GM21360 (cell line): ENCODE measurements around the gene BAZ2B.
A peak's percentile ranks its signal among the peaks of the same experiment; 100 is the strongest.
"Not testable (repeated sequence)": the region's sequence is repeated elsewhere in the genome, so short reads cannot be mapped to it uniquely, and the experiment has no call there.

Experiments used
- ATAC-seq: cut with Tn5 transposase; IDR thresholded peaks from one replicate; pipeline ENCODE4 v1.9.1; 2021; ENCODE audit warnings: mild to moderate bottlenecking, moderate library complexity; ENCODE audit not compliant: unreplicated experiment

BAZ2B gene, protein sequence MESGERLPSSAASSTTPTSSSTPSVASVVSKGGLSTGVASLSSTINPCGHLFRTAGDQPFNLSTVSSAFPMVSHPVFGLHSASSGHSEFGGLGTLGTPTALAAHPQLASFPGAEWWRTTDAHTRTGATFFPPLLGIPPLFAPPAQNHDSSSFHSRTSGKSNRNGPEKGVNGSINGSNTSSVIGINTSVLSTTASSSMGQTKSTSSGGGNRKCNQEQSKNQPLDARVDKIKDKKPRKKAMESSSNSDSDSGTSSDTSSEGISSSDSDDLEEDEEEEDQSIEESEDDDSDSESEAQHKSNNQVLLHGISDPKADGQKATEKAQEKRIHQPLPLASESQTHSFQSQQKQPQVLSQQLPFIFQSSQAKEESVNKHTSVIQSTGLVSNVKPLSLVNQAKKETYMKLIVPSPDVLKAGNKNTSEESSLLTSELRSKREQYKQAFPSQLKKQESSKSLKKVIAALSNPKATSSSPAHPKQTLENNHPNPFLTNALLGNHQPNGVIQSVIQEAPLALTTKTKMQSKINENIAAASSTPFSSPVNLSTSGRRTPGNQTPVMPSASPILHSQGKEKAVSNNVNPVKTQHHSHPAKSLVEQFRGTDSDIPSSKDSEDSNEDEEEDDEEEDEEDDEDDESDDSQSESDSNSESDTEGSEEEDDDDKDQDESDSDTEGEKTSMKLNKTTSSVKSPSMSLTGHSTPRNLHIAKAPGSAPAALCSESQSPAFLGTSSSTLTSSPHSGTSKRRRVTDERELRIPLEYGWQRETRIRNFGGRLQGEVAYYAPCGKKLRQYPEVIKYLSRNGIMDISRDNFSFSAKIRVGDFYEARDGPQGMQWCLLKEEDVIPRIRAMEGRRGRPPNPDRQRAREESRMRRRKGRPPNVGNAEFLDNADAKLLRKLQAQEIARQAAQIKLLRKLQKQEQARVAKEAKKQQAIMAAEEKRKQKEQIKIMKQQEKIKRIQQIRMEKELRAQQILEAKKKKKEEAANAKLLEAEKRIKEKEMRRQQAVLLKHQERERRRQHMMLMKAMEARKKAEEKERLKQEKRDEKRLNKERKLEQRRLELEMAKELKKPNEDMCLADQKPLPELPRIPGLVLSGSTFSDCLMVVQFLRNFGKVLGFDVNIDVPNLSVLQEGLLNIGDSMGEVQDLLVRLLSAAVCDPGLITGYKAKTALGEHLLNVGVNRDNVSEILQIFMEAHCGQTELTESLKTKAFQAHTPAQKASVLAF (N-terminal part only)

DNA sequence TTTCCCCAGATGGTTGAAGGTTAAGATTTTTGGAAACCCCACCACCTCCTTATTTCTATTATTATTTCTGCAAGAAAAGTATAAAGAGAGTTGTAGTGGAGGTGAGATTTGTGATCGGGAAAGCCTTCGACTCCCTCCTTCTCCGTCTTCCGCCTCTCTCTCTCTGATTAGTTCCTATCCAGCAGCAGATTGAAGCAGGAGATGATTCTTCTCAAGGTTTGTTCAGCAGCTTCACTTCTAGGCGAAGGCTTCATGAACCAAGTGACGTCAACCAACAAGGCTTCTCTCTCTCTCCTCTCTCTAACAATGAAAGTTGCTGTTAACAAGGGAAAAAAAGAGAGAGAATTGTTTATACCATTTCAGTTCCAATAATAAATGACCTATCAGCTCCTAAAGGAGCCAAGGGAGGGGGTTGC, at the start of gene BAZ2B:
TSS of gene BAZ2B (minus strand) at position 263 of the 416 bp plus-strand sequence. CDS start 137,829 bp downstream, outside the sequence.
- peak; percentile 42 for ATAC-seq

DNA sequence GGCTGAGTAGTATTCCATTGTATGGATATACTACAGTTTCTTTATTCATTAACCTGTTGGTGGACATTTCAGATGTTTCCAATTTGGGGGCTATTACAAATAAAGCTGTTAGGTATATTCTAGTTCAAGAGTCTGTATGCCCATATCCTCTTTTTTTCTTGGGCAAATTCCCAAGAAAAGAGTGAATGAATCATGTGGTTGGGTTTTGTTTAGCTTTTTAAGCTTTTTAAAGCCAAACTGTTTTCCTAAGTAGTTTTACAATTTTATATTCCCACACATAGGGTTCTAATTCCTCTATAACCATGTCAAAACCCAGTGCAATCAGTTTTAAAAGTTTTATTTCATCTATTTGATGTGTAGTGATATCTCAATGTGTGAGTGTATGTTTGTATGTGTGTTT, 44.9 kb upstream of the BAZ2B start:
- no peak for ATAC-seq

DNA sequence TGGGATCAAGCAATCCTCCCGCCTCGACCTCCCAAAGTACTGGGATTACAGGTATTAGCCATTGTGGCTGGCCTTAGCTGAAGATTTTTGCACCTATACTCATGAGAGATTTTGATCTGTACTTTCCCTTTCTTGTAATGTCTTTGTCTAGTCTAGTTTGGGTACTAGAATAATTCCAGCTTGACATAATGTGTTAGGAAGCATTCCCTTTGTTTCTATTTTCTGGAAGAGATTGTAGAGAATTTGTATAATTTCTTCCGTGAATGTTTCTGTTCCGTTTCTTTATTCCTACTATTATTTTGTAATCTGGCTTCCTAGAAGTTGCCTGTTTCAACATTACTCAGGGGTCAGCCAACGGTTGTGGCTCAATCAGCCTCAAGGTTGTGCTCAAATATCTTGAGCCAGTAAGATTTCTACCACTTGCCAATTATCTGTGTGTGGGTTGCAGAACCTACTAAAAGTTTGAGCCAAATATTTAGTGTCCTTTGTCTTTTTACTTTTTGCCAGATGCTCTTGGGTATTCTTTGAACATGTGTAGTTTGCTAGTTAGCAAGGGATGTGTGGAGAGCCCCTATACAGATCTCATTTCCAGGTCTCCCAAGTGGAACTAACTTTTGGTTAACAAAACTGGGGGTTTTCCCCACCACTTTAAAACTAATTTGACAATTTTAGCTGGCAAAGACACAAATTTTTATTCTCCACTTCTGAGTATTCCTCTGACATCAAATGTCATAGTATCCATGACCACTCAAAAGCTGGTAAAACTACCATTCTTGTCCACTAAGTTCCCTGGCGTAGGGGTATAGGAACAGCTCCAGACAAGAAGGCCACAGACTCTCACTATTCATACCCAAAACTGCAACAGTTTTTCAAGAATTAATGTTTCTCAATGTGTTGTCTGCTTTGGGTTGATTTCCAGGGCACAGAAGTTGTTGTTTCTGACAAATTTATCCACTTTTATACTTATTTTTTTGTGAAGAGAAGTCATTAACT, 42.8 kb upstream of the BAZ2B start:
- no peak for ATAC-seq

DNA sequence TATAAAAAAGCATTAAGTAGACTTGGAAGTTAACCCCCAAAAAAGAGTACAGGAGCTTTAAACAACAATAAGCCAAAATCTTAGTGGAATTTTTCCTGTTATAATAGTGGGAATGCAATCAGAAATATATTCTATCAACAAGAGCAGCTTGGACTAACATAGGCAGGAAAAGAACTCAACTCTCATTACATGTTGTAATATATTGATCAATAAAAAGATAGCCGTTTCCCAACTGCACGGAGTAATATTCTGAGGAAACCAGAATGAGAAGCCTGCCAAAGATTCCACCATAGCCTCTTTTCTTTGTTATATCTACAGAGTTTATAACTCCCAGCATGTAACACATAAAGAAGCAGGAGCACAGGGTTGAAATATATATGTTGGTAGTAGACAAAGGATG, 37.6 kb upstream of the BAZ2B start:
- ATAC-seq: no peak

DNA sequence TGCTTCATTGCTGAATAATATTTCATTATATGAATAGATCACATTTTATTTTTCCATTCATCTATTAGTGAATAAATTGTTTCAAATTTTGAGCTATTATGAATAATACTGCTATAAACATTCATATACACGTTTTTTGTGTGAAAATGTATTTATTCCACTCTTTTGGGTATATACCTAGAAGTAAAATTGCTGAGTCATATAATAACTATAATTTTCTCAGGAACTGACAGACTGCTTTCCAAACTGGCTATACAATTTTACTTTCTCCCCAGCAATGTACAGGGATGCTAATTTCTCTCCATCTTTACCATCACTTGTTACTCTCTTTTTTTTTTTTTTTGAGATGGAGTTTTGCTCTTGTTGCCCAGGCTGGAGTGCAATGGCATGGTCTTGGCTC, 35.5 kb upstream of the BAZ2B start:
- ATAC-seq: no peak

DNA sequence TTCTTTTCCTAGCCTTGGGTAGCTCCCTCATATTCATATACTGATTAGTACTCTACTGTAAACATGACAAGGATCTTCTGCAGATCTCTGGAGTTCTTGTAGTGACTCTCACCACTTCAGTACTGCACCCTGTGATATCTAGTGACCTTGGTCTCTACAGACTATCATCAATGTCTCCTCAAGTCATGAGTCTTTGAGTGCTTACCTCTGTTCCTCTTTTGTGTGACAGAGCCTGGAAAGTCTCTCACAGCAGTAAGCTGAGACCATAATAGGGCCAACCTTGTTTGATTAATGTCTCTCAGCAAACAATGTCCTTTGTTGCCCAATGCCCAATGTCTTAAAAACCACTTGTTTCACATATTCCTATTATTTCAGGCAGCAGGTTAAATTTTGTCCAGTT, 34.2 kb upstream of the BAZ2B start:
- no peak for ATAC-seq

DNA sequence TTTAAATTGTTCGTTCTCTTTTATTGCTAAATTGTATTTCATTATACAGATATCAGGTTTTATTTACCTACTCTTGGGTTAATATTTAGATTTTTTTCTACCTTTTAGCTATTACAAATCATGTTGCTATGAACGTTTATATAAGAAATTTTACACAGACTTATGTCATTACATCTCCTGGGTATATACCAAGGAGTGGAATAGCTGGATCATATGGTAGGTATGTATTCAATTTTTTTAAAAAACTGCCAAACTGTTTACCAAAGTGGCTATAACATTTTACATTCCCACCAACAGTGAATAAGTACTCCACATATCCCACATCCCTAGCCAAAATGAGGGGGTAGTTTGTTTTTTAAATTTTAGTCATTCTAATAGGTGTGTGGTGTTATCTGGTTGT, 32.3 kb upstream of the BAZ2B start:
- no peak for ATAC-seq

DNA sequence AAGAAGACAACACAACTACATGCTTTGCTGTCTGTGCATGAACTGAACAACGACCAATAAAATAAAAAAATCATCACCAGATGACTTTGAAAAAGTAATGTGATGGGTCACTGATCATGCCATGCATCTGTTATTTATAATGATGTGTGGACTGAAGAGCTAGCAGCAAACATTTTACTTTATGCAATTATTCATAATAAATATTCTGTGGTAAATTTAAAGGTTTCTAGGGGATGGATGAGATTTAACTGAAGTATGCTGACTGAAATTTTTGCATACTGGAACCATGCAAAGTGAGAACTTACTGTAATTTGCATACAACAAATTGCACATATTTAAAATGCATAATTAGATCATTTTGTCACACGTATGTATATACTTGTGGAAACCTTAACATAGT, 31.3 kb upstream of the BAZ2B start:
- ATAC-seq: no peak

DNA sequence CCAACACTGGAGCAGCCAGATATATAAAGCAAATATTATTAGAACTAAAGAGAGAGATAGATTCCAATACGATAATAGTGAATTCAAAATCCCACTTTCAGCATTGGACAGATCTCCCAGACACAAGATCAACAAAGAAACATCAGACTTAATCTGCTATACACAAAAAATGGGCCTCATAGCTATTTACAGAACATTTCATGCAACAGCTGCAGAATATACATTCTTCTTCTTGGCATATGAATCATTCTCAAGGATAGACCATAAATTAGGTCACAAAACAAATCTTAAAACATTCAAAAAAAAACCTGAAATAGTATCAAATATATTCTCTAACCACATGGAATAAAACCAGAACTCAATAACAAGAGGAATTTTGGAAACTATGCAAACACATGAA, 23.8 kb upstream of the BAZ2B start:
- ATAC-seq: no peak

DNA sequence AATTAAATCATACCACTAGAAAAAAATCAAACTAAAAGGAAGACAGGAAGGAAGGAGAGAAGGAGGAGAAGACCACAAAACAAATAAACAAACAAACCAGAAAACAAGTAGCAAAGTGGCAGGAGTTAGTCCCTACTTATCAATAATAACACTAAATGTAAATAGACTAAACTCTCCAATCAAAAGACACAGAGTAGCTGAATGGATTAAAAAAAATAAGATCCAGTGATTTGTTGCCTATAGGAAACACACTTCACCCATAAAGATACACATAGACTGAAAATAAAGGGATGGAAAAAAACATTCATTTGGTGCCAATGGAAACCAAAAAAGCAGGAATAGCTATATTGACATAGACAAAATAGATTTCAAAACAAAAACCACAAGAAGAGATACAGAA, 23.4 kb upstream of the BAZ2B start:
- ATAC-seq: no peak

DNA sequence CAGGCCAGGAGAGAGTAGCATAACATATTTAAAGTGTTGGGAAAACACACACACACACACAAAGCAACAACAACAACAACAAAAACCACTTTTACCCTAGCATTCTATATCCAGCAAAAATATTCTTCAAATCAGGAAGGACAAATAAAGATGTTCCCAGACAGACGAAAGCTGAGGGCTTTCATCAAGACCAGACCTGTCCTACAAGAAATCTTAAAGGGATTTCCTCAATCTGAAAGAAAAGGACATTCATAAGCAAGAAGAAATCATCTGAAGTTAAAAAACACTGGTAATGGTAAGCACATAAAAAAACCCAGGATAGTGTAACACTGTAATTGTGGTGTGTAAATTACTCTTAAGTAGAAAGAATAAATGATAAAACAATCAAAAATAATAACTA, 22.7 kb upstream of the BAZ2B start:
- ATAC-seq: no peak

DNA sequence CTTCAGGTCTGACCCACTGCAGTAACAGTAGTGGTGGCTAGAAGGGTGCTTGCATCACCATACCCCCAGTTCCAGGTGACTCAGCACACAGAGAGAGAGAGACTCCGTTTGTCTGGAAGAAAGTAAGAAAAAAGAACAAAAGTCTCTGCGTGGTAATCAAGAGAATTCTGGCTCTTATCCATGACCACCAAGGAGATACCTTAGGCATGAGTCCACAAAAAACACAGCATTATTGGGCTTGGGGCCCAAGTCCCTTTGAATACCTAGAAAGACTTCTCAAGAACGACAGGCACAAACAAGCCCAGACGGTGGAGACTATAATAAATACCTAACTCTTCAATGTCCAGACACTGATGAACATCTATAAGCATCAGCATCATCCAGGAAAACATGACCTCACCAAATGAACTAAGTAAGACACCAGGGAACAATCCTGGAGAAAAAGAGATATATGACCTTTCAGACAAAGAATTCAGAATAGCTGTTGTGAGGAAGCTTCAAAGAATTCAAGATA, 21.7 kb upstream of the BAZ2B start:
- ATAC-seq: no peak

DNA sequence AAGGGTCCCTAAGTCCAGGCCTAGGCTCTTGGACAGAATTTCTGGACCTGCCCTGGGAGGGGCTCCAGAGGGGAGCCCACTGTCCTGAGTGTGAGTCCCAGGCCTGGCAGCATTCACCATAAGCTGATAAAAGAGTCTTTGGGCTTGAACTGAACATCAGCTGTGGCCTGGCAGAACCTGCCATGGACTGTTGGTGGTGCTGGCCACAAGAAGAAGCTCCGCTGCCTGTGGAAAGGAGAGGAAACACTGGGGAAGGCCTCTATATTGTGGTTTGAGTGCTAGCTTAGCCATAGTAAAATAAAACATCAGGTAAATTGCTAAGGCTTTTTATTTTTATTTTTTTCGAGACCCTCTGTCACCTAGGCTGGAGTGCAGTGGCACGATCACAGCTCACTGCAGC, 20.9 kb upstream of the BAZ2B start:
- no peak for ATAC-seq

DNA sequence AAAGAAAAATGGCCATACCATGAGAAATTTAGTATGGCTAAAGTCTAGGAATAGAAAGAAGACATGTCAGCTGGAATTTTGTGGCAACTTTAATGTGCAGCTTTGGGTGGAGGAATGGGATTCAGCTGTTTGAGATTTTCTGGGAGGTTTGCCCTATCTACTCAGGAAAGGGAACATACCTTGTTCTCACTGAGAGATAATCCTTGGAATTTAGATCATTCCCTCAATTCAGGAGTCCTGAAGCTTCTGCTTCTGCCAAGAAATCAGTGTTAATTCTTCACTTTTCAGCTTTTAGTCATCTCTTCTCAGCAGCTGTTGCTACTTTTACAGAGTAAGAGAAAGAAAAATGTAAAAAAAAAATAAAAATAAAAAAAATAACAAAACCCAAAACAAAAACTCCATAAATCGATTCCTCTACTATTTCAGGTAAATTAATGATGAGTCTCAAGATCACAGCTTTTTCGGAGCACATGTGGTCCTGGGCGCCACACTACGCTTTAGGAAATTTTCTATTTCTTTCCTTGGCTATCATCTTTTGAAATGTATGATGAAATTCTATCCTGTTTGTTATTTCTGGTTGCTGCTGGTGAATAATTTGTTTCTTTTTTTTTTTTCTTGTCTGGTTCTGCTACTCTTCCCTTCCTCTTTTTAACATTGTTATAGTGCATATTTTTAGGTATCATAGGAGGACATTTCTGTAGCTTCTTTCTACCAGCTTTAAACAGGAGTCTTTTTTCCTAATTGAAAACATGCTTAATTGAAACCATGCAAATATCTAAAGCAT, 18.9 kb upstream of the BAZ2B start:
- ATAC-seq: no peak

DNA sequence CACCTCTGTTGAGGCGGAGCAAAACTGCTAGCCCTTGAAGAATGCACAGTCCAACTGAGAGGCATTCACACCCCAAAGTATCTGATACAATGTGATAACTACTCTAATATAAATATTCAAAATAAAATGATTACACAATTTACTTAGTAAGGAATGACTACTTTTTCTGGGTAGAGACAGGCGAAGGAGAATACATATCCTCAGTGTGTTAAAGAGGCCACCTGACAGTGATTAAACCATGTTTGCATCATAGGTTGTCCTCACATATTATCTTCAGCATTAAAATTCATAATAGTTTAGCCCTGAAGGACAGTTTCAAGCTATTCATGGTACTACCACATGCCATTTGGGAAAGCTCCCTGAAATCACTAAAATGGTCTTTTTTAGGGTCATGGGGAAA, 16.9 kb upstream of the BAZ2B start:
- ATAC-seq: no peak

DNA sequence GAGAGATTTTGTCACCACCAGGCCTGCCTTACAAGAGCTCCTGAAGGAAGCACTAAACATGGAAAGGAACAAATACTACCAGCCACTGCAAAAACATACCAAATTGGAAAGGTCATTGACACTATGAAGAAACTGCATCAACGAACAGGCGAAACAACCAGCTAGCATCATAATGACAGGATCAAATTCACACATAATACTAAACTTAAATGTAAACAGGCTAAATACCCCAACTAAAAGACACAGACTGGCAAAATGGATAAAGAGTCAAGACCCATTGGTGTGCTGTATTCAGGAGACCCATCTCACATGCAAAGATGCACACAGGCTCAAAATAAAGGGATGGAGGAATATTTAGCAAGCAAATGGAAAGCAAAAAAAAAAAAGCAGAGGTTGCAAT, 9.3 kb upstream of the BAZ2B start:
- not testable (repeated sequence) for ATAC-seq

DNA sequence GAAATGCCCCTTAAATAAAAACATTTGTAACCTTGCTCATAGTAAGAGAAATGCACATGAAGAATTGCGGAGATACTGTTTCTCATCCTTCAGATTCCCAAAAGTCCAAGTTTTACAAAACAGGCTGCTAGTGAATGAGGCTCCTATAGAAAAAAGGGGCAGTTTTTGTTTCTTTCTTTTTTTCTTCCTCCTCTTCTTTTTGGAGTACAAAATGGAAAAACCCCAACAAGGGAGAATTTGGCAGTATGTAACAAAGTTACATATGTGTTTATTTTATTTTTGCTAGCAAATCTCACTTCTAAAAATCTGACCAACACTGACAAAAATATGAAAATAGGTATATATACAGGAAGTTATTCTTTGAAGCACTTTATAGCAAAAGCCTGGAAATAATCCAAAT, 7.1 kb upstream of the BAZ2B start:
- ATAC-seq: no peak

DNA sequence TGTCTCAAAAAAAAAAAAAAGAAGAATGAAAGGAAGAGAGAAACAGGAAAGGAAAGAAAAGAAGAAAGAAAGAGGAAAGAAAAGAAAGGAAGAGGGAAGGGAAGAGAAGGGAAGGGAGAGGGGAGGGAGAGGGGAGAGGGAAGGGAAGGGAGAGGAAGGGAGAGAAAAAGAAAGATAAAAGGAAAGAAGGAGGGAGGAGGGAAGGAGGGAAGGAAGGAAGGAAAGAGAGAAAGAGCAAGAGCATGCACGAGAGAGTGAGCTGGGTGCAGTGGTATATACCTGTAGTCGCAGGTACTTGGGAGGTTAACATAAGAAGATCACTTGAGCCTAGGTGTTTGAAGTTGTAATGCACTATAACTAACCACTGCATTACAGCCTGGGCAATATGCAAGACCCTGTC, 6.6 kb upstream of the BAZ2B start:
- no peak for ATAC-seq

DNA sequence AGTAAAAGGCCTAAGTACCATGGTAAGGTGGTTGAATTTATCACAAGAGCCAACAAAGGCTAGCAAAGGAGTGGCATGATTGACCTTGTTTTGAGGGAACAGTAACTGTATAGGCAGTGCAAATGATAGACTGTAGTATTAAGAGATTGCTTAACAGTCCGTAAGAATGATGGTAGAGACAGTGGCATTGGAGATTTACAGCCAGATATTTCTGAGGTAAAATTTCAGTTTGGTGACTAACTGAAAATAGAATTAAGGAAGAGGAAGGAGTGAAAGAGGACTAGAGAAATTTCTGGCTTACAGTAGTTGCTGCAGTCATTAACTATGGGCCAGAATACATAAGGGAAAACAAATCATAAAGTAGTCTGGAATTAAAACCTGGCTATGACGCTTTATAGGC, 4.4 kb upstream of the BAZ2B start:
- ATAC-seq: no peak
